NCI-H146 treated with DMSO at 0.1 percent for 48 hours (cell line): ENCODE measurements around the gene NUBP2.
A peak's percentile ranks its signal among the peaks of the same experiment; 100 is the strongest.

Source experiments
- DNase-seq: peaks from one replicate; lab custom pipeline; 2025; ENCODE audit not compliant: unreplicated experiment; lab: John Stamatoyannopoulos, UW

The NUBP2 gene

DNA sequence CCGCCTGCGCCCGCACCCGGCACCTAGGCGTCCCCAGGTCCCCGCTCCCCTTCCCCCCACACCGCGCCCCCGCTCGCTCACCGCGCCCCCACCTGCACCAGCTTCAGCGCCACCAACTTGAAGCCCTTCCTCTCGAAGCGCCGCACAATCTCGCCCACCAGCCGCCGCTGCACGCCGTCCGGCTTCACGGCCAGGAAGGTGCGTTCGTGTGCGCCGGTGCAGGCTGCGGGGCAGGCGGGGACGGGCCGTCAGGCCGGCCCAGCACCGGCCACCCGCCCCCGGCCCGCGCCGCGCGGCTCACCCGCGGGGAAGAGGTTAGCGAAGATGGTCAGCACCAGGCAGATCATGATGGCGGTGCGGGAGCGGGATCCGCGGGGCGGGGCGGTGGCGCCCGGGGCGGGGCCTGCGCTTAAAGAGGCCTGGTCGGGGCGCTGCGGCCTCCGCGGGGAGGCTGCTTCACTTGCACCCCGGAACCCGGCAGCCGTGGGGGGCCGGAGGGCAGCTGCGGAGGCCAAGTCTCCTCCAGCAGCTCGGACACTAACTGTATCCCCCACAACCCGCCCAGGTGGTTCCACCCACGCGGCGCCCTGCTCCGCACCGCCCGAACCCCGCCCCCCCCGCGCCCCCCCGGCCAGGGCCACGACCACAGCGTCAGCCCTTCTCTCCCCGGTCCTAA, 11.4 kb upstream of the NUBP2 start, which contains the start of gene NME3:
TSS of gene NME3 (minus strand) at position 356 of the 676 bp plus-strand sequence. CDS start at position 347, 9 bp downstream.
- DNase-seq: peak; percentile 34

DNA sequence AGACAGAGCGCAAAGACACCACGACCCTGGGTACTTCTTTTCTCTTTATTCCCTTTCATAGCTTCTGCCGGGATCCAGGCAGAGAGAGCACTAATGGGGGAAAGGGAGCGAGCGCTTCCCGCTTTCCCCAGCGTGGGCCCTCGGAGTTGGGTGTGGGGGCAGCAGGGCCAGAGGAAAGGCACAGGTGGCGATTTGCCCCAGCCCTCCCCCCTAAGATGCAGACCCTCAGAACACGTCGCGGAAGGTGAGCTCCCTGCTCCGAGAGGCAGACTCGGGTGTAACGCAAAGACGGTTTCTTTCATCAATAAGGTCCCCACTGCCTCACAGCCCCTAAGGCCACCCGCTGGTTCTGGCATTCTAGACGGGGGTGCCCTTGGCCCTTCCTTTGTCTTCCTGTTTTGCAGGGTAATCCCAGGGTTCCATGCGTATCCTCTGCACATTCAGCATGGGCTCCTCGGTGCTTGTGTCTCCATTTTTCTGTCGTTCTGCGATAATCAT, 10.8 kb upstream of the NUBP2 start:
- DNase-seq: peak; percentile 21

DNA sequence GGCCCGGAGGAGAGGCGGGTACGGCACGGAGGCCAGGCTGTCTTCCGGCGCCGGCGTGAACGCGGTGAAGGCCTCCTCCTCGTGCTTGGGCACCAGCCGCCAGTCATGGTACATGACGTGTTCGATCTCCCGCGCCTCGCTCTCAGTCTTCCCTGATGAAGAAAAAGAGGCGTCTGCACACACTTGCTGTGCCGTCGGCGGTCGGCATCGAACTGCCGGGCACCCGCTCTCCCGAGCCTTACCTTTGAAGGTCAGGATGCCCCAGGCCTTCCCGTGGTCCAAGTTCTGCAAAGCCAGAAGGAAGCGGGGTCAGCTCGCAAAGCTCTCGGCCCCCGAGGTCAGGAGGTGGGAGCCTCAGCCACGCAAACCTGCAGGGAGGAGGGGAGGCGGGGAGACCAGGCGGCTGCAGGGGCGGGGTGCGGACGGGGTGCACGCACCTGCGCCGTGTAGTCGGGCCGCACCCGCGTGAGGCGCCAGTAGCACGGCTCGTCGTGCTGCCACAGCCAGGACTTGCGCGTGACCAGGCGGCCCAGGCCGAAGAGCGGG, 10.3 kb upstream of the NUBP2 start, which contains the start of gene EME2:
TSS of gene EME2 (plus strand) at position 449 of the 546 bp plus-strand sequence. CDS start 418 bp downstream, outside the sequence.
- peak; percentile 25 for DNase-seq

DNA sequence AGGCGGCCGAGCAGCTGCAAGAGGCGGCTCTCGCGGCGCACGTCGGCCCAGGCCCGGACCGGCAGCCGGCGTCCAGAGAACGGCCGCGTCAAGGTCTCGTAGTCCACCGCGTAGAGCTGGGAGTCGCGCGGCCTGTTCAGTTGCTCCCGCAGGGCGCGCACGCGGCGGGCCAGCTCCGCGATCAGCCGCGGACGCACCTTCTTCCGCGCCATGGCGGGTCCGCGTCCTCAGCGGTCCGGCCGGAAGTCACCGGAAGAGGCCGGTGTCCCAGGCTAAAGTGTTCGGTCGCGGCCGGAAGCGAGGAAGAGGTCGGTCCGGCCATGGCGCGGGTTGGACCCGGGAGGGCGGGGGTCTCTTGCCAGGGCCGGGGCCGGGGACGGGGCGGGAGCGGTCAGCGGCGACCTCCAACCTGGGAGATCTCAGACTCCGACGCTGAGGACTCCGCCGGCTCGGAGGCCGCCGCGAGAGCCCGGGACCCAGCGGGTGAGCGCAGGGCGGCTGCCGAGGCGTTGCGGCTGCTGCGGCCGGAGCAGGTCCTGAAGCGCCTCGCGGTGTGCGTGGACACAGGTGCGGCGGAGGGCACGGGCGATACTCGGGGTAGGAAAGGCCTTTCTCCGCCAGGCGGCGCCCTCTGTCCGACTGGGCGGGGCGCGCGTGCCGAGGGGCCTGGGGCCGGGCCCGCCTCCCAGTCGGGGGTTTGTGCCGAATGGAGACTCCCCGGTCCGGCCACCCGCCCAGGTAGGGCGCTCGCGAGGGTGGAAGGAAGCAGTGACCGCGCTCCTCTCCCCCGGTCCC, 9.7 kb upstream of the NUBP2 start, which contains the start of gene MRPS34:
TSS of gene MRPS34 (minus strand) at position 227 of the 795 bp plus-strand sequence. CDS start at position 212, 15 bp downstream.
- DNase-seq: peak; percentile 80

DNA sequence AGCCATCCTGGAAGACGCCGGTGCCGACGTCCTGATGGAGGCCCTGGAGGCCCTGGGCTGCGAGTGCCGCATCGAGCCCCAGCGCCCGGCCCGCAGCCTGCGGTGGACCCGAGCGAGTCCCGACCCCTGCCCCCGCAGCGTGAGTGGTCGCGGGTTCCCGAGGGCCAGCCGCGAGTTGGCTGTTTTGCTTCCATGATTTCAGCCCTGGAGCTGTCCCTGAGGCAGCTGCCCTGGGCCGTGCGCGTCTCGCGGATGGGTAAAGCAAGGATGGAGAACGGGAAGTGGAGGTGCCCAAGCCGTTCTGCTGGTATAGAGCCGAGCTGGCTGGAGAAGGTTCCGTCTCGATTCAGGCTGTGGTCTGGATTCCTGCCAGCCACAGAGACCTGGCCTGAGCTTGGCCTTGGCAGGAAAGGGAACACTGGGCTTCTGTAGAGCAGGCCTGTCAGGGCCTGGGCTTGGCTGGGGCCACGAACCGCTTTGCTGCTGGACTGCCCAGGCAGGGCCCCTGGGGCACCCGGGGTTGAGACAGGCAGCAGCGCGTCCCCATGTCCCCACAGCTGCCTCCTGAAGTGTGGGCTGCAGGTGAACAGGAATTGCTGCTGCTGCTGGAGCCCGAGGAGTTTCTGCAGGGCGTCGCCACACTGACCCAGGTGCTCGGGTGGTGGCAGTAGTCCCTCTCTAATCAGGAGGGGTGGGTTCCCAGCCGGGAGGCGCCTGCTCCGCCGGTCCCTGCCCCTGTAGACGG, 8.9 kb upstream of the NUBP2 start:
- peak; percentile 10 for DNase-seq

DNA sequence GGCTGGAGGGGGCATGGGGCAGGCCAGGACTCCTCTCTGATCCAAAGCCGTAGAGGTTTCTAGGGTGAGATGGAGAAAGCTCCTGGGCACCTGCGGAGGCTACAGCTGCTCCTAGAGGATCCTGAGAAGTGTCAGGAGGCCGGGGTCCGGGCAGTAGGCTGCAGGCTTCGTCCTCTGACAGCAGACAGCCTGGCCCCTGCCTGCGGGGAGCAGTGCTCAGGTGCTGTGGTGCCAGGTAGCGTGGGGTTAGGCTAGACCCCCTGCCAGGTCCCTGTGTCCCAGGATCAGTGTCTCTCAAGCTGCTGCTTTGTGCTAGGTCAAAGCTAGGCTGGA, 8.3 kb upstream of the NUBP2 start:
- no peak for DNase-seq

DNA sequence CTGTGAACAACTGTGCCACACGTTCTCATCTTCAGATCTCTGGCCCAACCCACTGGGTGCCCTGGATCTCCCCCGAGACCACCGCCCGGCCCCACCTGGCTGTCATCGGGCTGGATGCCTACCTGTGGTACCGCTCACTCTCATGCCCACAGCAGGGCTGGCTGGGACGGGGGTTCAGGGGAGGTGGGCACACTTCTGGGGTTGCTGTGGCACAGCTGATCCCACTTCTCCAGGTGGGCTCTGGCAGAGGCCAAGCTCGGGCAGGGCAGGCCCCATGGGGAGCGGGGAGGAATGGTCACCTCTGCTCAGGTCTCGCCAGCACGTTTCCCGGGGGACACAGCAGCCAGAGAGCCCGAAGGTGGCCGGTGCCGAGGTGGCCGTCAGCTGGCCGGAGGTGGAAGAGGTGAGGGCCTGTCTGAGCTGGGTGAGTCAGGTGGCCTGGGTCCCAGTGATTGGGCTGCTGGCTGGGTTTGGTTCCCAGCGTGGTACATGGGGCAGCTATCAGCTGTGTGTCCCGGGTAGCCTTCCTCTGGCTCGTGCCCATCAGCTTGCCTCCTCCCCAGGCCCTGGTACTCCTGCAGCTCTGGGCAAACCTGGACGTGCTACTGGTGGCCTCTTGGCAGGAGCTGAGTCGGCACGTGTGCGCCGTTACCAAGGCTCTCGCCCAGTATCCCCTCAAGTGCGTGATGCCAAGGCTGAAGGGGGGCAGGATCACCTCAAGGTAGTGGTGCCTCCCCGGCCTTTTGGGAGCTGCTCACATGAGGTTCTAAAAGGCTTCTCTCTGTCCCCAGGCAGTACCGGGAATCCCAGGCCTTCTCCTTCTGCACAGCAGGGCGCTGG, 7.5 kb upstream of the NUBP2 start:
- DNase-seq: no peak

DNA sequence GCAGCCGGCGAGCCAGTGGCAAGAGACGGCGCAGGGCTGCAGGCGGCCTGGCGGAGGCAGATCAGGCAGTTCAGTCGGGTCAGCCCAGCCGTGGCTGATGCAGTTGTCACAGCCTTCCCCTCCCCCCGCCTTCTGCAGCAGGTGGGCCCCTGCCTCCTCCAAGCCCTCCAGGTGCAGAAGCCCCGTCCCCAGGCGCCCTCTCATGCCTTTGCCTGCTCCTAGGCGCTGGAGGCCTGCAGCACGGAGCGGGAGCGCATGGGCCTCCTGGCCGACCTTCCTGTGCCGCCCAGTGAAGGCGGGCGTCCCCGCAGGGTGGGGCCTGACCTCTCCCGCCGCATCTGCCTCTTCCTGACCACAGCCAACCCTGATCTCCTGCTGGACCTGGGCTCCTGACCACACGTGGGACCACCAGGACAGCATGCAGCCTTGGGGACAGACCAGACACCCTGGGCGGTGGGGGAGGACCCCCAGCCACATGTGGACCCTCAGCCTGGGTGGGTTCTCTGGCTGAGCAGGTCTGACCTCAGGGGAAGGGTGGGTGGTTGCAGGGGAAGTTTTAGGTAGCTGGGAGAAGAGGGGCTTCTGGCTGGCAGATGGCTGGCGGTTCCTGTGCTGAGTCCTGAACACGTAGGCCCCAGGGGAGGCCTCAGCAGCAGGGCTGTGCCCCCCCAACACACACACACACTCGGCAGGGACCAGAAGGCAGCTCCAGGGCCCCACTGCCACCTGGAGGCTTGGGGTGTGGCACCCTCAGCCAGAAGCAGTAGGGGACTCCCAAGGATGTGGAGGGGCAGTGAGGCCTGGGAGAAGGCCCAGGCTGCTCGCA, 6.7 kb upstream of the NUBP2 start:
- DNase-seq: no peak

DNA sequence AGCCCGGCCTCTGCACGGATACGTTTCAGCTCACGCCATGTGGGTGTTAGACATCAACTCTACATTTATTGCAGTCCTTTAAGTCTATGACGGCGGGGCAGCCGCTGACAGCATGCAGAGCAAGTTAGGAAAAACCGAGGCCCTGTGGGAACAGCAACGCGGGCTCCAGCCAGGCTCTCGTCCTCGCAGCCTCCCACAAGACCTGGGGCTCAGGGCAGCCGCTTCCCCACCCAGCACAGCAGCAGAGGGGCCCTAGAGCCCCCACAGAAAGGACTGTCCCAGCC, 6.1 kb upstream of the NUBP2 start:
- DNase-seq: no peak

DNA sequence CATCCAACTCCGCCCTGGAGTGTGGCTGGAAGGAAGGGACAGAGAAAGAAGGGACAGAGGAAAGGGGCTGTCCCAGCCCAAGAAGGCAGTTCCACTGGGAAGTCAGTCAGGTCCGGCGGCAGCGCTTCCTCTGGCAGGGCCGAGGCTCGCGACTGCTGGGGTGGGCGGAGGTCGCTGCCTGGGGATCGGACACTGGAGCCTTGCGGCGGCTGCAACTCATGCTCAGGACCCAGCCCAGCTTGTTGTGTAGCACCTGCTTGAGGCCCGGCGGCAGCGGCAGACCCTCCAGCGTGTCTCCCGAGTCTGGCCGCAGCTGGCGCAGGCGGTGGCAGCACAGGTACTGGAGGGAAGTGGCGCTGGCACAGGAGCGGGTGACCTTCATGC, 5.8 kb upstream of the NUBP2 start:
- no peak for DNase-seq

DNA sequence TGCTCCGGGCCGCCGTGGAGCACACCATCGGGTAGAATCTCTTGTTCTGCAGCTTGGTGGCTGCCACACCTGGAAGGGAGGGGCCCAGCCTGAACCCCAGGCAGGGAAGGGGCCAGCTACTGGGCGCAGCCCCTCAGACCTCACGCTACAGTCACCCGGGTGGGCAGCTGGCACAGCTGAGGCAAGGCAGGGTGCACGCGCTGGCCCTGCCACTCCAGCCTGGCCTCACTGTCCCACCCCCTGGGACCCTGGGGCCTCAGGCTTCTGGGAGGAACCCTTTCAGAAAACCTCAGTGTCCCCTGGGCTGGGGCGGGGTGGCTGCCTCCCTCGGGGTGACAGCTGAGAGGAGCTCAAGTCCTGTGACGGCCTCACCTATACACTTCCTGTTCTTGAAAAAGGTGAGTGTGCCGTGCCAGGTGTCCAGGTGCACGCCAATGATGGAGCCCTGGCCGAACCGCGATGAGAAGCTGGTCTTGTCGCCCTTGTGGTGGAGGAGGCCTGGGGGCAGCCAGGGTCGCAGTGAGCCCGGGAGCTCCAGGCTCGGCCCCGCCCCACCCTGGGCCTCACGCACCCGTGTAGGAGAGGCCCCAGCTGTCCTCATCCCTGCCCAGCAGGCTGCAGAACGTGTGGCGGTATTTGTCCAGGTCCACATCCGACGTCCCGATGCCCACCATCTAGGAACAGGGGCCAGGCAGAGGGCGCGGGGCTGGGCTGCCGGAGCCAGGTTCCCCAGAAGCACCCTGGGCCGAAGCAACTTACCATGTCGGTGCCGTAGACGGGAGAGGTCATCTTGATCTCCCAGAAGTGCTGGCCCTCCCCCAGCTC, 5.2 kb upstream of the NUBP2 start:
- no peak for DNase-seq

DNA sequence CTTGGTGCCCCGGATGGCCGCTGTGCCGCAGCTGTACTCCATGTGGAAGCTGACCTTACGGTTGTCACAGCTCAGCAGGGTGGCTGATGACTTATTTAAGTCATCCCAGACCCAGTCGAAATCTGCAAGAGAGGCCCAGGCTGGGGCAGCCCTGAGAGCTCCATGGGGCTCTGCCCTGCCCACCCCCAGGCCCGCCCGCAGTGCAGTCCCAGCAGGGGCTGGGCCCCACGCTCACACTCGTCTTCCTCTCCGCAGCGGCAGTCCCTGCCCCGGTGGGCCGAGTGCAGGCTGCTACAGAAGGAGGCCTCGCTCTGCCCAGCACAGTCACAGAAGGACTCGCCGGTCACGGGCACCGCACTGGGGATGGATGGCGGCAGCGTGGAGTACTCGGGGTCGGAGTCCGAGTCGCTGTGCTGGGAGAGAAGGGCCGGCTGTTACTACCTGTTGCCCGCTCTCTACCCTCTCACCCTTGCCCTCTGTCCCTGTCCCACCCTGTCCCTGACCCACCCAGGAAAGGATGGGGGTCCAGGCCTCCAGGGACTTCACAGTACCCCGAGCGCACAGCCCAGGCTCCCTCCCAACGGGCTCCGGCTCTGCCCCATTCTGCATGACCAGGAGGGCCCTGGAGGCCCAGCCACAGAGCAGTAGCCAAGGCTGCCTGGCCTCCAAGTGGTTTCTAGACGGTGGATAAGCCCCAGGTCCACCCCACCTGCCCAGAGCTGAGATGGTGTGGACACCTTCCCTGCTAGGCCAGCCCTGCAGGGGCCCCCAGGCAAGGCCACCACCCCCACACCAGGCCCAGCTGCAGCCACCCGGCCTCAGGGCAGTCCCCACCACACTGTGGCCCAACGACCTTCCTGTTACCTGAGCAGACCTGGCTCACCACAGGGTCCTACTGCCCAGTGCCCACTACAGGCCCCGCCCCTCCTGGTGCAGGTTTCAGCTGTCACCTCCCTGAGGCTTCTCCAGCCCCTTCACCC, 4.3 kb upstream of the NUBP2 start:
- no peak for DNase-seq

DNA sequence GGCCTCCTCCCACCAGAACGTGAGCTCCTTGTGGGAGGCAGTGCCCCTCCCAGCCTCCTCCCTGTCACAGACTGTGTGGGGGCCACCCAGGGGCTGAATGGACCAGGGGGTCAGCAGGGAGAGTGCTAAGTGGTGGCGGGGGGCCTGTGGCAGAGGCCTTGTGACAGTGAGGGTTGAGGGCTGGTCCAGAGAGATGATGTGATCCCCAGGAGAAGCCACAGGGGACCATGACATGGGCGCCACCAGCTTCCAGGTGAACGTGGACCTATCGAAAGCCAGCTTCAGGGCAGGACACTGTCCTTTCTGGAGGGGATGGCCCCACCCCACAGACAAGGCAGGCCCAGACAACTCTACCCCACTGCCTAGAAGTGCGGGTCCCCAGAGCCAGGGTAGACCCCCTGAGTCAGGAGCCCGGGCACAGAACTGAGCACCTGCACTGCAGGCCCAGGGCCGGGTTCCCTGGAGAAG, 3.5 kb upstream of the NUBP2 start:
- no peak for DNase-seq

DNA sequence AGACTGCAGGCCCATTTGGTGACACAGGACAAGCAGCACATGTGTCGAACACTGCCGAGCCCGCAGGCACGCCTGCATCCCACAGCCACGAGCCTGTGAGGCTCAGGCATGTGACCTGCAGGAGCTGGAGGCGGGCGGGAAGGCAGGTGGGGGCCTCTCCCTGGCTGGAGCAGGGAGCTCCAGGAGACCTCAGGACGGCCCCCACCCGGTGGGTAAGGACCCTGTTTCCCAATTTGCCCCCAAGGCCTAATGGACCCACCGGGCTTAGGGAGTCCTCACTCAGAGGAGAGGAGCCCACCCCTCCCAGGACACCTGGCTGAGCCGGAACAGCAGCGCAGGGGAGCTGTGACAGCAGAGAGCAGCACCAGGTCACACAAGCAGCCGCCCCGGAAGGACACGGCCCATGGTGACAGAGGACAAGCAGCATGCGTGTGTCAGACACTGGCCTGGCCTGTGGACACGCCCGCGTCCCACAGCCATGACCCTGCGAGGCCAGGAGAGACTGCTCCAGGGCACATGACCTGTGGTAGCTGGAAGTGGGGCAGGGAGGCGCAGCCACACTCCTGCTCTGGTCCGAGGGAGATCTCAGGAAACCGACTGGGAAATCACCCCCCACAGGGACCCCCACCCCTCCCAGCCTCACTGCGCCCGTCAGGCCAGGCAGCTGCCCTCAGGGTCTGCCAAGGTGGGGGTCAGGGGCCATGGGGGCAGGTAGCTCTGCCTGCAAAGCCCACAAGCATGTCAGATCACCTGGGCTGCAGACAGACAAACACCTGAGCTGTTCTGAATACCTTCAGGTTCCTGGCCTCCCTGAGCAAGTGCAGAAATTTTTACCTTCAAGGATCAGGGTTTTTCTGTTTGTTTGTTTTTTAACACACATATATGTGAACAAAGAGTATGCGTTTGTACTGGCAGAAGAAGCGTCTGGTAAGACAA, 2.8 kb upstream of the NUBP2 start:
- no peak for DNase-seq

DNA sequence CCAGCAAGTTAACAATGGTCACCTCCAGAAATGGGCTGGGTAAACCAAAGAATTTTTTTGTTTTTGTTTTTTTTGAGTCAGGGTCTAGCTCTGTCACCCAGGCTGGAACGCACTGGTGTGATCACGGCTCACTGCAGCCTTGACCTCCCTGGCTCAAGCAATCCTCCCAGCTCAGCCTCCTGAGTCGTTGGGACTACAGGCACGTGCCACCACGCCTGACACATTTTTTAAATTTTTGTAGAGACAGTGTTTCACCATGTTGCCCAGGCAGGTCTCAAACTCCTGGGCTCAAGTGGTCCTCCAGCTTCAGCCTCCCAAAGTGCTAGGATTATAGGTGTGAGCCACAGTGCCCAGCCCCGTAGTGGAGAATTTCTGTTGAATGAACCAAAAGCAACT, 2.1 kb upstream of the NUBP2 start:
- no peak for DNase-seq

DNA sequence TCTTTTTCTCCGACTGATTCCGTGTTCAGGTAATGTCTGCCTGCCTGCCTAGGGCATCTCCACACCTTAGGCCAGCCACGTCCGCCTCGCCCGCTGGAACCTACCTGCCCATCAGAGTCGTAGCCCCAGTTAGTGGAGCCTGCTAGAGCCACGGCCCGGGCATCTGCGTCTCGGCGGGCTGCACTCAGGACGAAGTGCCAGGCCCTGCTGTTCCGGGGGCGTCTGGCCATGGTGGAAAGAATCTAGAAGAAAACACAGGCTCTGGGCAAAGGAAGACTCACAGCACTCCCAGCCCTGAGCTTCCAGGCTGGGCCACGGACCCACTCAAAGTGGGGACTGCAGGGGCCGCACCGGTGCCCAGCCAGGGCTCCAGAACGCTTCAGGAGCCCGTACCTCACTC, 1.5 kb upstream of the NUBP2 start:
- DNase-seq: no peak
